H1 (cell line): ENCODE data around the gene EPHA8. TPM values are rescaled to one million over a fixed set of nuclear protein-coding genes. Genes with fewer than 3 reads are reported as not detected.

ENCODE experiments used
- CTCF ChIA-PET: fragments of 300-600 bp; sonication (Branson Sonifier 250); formaldehyde crosslinking; loops from one replicate; lab custom pipeline; 2021; ENCODE audit not compliant: partially characterized antibody; lab: Charles Lee
- POLR2A ChIA-PET: fragments of 300-600 bp; sonication (Branson Sonifier 250); formaldehyde crosslinking; loops from one replicate; lab custom pipeline; 2021; ENCODE audit warnings: inconsistent platforms; ENCODE audit not compliant: partially characterized antibody; lab: Charles Lee
- DNase-seq, 2 experiments: peaks; one replicate each; pipeline versions ENCODE4 v3.0.0 to v3.0.0-alpha.2; 2010 to 2022; ENCODE audit warnings: low spot score in 2 of 2, low read depth in 1 of 2, mixed read lengths in 1 of 2
- FAIRE-seq: peaks from 2 replicates; lab custom pipeline; 2011; peaks lifted over from hg19 to GRCh38; lab: Jason Lieb, UNC
- H2AFZ ChIP-seq: 2 replicates; pipeline ENCODE4 v1.8.1; 2012; ENCODE audit warnings: low read length, inconsistent platforms
- H2AK5ac ChIP-seq: 2 replicates; pipeline ENCODE4 v1.6.1; 2013; ENCODE audit warnings: low read depth, low read length
- H2BK120ac ChIP-seq: replicated peaks from 2 replicates; pipeline ENCODE3; 2013; ENCODE audit warnings: low read depth, low read length, inconsistent platforms
- H2BK12ac ChIP-seq: 2 replicates; pipeline ENCODE4 v1.6.1; 2013; ENCODE audit warnings: low read depth, low read length
- H2BK15ac ChIP-seq: 2 replicates; pipeline ENCODE4 v1.6.1; 2013; ENCODE audit warnings: low read length
- H2BK20ac ChIP-seq: 2 replicates; pipeline ENCODE4 v1.6.1; 2013; ENCODE audit warnings: low read length
- H2BK5ac ChIP-seq: 2 replicates; pipeline ENCODE4 v1.6.1; 2013; ENCODE audit warnings: low read depth, low read length
- H3K14ac ChIP-seq: 2 replicates; pipeline ENCODE4 v1.6.1; 2013; ENCODE audit warnings: inconsistent platforms; ENCODE audit not compliant: insufficient read length
- H3K18ac ChIP-seq: 2 replicates; pipeline ENCODE4 v1.6.1; 2013; ENCODE audit warnings: low read length; ENCODE audit errors: extremely low read depth
- H3K23ac ChIP-seq: 2 replicates; pipeline ENCODE4 v1.6.1; 2013; ENCODE audit warnings: inconsistent platforms; ENCODE audit not compliant: insufficient read length
- H3K23me2 ChIP-seq: 2 replicates; pipeline ENCODE4 v1.6.1; 2013; ENCODE audit warnings: low read depth, low read length
- H3K27ac ChIP-seq: 2 replicates; pipeline ENCODE4 v1.6.1; 2011; ENCODE audit warnings: low read depth, low read length, inconsistent platforms
- H3K27me3 ChIP-seq, 4 experiments: replicated peaks in 1 of 4; 1 replicate in 1 of 4; 2 replicates in 3 of 4; pipeline versions ENCODE4 v1.6.1 to v1.8.1; 2011 to 2013; ENCODE audit warnings: low read length in 3 of 4, mild to moderate bottlenecking in 3 of 4, inconsistent platforms in 2 of 4, mixed read lengths in 2 of 4, moderate library complexity in 1 of 4; ENCODE audit not compliant: control insufficient read depth in 3 of 4, insufficient read depth in 3 of 4; ENCODE audit errors: extremely low read depth in 1 of 4
- H3K36me3 ChIP-seq, 4 experiments: 2 replicates each; pipeline versions ENCODE4 v1.6.1 to v1.8.1; 2011 to 2013; ENCODE audit warnings: mild to moderate bottlenecking in 4 of 4, low read length in 3 of 4, moderate library complexity in 2 of 4, control low read depth in 1 of 4, inconsistent platforms in 1 of 4; ENCODE audit not compliant: insufficient read depth in 4 of 4, control insufficient read depth in 2 of 4
- H3K4ac ChIP-seq: replicated peaks from 2 replicates; pipeline ENCODE3; 2013; ENCODE audit warnings: low read length, low read depth, mixed read lengths, inconsistent platforms; ENCODE audit not compliant: insufficient read length
- H3K4me1 ChIP-seq, 4 experiments: replicated peaks in 1 of 4; 1 replicate in 1 of 4; 2 replicates in 3 of 4; pipeline versions ENCODE4 v1.6.1 to v1.8.1; 2011 to 2013; ENCODE audit warnings: low read length in 3 of 4, inconsistent platforms in 2 of 4, mixed read lengths in 1 of 4; ENCODE audit not compliant: insufficient read depth in 4 of 4, control insufficient read depth in 3 of 4
- H3K4me2 ChIP-seq, 2 experiments: 2 replicates each; pipeline versions ENCODE4 v1.6.1 to v1.8.1; 2011 to 2013; ENCODE audit warnings: low read depth in 2 of 2, low read length in 2 of 2, control low read depth in 1 of 2, inconsistent platforms in 1 of 2, mild to moderate bottlenecking in 1 of 2; ENCODE audit not compliant: insufficient read depth in 1 of 2
- H3K4me3 ChIP-seq, 4 experiments: fragments of 200-600, 300-600 bp in 1 of 4; sonication (generic), shearing (Covaris generic), sonication (Bioruptor Twin) in 1 of 4; 2 replicates each; pipeline versions ENCODE4 v1.5.1 to v1.8.1; 2011 to 2016; ENCODE audit warnings: low read length in 4 of 4, low read depth in 3 of 4, control low read depth in 2 of 4, inconsistent platforms in 2 of 4, mild to moderate bottlenecking in 2 of 4, mixed read lengths in 1 of 4, moderate library complexity in 1 of 4; ENCODE audit not compliant: insufficient read depth in 2 of 4; ENCODE audit errors: extremely low read depth in 1 of 4
- H3K56ac ChIP-seq: replicated peaks from 2 replicates; pipeline ENCODE3; 2013; ENCODE audit warnings: low read depth, mild to moderate bottlenecking, mixed read lengths, low read length, inconsistent platforms; ENCODE audit not compliant: insufficient read length
- H3K79me1 ChIP-seq: 2 replicates; pipeline ENCODE4 v1.6.1; 2013; ENCODE audit warnings: low read depth, low read length, control low read depth
- H3K79me2 ChIP-seq, 2 experiments: 2 replicates each; pipeline versions ENCODE4 v1.6.1 to v1.8.1; 2012 to 2013; ENCODE audit warnings: low read length in 2 of 2, mild to moderate bottlenecking in 2 of 2, inconsistent platforms in 1 of 2; ENCODE audit not compliant: insufficient read depth in 2 of 2, control insufficient read depth in 1 of 2
- H3K9ac ChIP-seq, 4 experiments: replicated peaks in 1 of 4; 1 replicate in 1 of 4; 2 replicates in 3 of 4; pipeline versions ENCODE4 v1.6.1 to v1.8.1; 2011 to 2013; ENCODE audit warnings: low read depth in 3 of 4, low read length in 3 of 4, control low read depth in 2 of 4, mild to moderate bottlenecking in 2 of 4, moderate library complexity in 2 of 4, inconsistent platforms in 1 of 4; ENCODE audit errors: extremely low read depth in 1 of 4
- H3K9me3 ChIP-seq, 2 experiments: 2 replicates each; pipeline versions ENCODE4 v1.6.1 to v1.8.1; 2012 to 2013; ENCODE audit warnings: mild to moderate bottlenecking in 2 of 2, moderate library complexity in 2 of 2, control low read depth in 1 of 2, inconsistent platforms in 1 of 2, low read depth in 1 of 2, low read length in 1 of 2, mixed read lengths in 1 of 2; ENCODE audit not compliant: insufficient read depth in 2 of 2
- H4K20me1 ChIP-seq, 2 experiments: replicated peaks in 1 of 2; 2 replicates each; pipeline versions ENCODE3 to v1.8.1; 2011 to 2013; ENCODE audit warnings: inconsistent platforms in 2 of 2, low read length in 2 of 2, mild to moderate bottlenecking in 1 of 2; ENCODE audit not compliant: insufficient read depth in 2 of 2, control insufficient read depth in 1 of 2
- H4K5ac ChIP-seq: 2 replicates; pipeline ENCODE4 v1.6.1; 2013; ENCODE audit warnings: low read length, low read depth, mixed read lengths, inconsistent platforms; ENCODE audit not compliant: insufficient read length
- H4K8ac ChIP-seq: 2 replicates; pipeline ENCODE4 v1.8.0; 2013; ENCODE audit warnings: mild to moderate bottlenecking, moderate library complexity, low read length, inconsistent platforms; ENCODE audit not compliant: insufficient read depth; ENCODE audit errors: extremely low read depth
- H4K91ac ChIP-seq: replicated peaks from 2 replicates; pipeline ENCODE3; 2013; ENCODE audit warnings: low read length, mixed read lengths, inconsistent platforms; ENCODE audit not compliant: insufficient read length
- BCL11A ChIP-seq, 2 experiments: IDR thresholded peaks; one replicate each; pipeline ENCODE4 v1.6.1; 2011; ENCODE audit warnings: low read depth in 2 of 2, low read length in 2 of 2, mild to moderate bottlenecking in 2 of 2
- HDAC2 ChIP-seq, 2 experiments: fragments of 300-600 bp in 1 of 2; sonication (generic) in 1 of 2; IDR thresholded peaks; 2 replicates each; pipeline ENCODE4 v1.6.1; 2011 to 2012; ENCODE audit warnings: low read depth in 2 of 2, low read length in 2 of 2, mild to moderate bottlenecking in 2 of 2, moderate library complexity in 2 of 2, borderline replicate concordance in 1 of 2, inconsistent platforms in 1 of 2
- KDM1A ChIP-seq: fragments of 200-600, 300-600 bp; sonication (generic); IDR thresholded peaks from 2 replicates; pipeline ENCODE4 v1.7.1; 2016; ENCODE audit warnings: mild to moderate bottlenecking, low read length, borderline replicate concordance
- WGBS, 2 experiments: shearing (Covaris generic) in 1 of 2; methylation state at CpG; one replicate each; pipeline versions ENCODE4 v1.1.6 to v1.1.7; 2013 to 2015; ENCODE audit warnings: low lambda C conversion rate in 2 of 2, mixed read lengths in 2 of 2, inconsistent platforms in 1 of 2, low coverage in 1 of 2, missing lambda C conversion rate in 1 of 2; ENCODE audit not compliant: insufficient replicate concordance in 2 of 2, insufficient coverage in 1 of 2, insufficient read length in 1 of 2; ENCODE audit errors: extremely low coverage in 1 of 2, missing lambda C conversion rate in 1 of 2; 5-methylcytosine and 5-hydroxymethylcytosine counted together
- polyA plus RNA-seq, 7 experiments: library from polyadenylated mRNA; depleted of rRNA in 3 of 7; stranded (reverse) in 5 of 7; unstranded in 2 of 7; fragments of >200 nt in 5 of 7; fragments of 200-250 nt in 2 of 7; gene quantifications; 1 replicate in 5 of 7; 2 replicates in 1 of 7; 4 replicates in 1 of 7; pipeline versions ENCODE4 v1.2.1 to v1.2.3, GENCODE V29; 2011 to 2013; ENCODE audit warnings: missing spikeins in 2 of 7, mixed read lengths in 2 of 7
- total RNA-seq: library from RNA; stranded (reverse); fragmentation: NEBNext Ultra II Directional; extraction: Animal tissue kit (Norgen Biotek cat#: 25700); gene quantifications from 2 replicates; pipeline ENCODE4 v1.2.1, GENCODE V29; 2021

Gene EPHA8
- total and polyA plus RNA-seq, 2 of the 8 experiments (the other 6 are each of a cell fraction or from before 2014, with no cell fraction given) = 4.0 to 8.4 TPM

DNA sequence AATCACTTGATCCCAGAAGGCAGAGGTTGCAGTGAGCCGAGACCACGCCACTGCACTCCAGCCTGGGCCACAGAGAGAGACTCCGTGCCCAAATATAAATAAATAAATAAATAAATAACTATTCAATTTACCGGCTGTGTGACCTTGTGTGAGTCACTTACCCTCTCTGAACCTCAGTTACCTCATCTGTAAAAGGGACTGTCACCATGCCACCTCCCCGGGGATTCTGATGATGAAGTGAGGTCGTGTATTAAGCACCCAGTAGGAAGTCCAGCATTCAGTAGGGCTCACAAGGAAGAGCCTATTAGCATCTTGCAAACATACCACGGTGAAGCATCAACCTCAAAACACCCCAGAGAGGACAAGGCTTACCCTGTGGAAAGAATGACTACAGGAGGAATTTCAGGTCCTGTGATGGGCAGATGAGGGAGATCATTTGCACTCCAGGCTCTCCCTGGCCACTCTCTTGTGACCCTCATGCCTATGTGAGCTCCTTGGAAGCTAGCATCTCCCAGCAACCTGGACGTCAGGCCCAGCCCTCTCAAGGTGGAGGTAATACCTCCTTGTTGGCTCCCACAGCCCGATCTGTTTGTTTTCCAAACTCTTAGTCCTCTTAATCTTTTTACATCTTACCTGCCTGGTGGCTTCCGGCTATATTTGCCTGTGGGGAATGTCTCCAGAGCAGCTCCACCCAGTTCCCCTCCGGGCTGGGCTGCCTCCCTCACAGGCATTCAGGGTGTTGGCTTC, 65.6 kb downstream of the EPHA8 start:
- CTCF ChIA-PET = interaction anchor here (0.7 to 1.0 kb wide), 2 partner anchors 17 to 101 kb away, joined by 3 read pairs; no protein-coding TSS in a partner anchor

More for the DNA sequence above, 65.6 kb downstream of the EPHA8 start:
- H2BK20ac ChIP-seq = peak overlapping the region; percentile 84; the same call in 1 of the 2 replicates
- no peak overlapping the region for H3K56ac ChIP-seq
- H3K23me2 ChIP-seq = no peaks in the 10 kb centered on the region; the same call in 1 of the 2 replicates
- H3K4me2 ChIP-seq = peak overlapping the region; percentile 33 to 51; a peak in 3 of 4 replicates
- H4K91ac ChIP-seq = no peak overlapping the region
- no peak overlapping the region for H2AK5ac ChIP-seq
- H2BK15ac ChIP-seq = no peak overlapping the region
- WGBS, 2 experiments = 60% methylated on average over 11 of the region's 11 CpGs; no CpG with 5 or more reads in 1 of the 2 experiments
- no peak overlapping the region for H3K23ac ChIP-seq
- H4K8ac ChIP-seq = no peak overlapping the region
- no peak overlapping the region for H2AFZ ChIP-seq
- DNase-seq (no peak), FAIRE-seq (no peak)
- no peak overlapping the region; the same call in 1 of the 2 replicates for H2BK5ac ChIP-seq
- no peaks in the 10 kb centered on the region for H3K9me3 ChIP-seq
- no peak overlapping the region for H3K27ac ChIP-seq
- H3K14ac ChIP-seq = no peak overlapping the region
- peaks cover 0 to 3% of the 10 kb centered on the region in 2 experiments for H4K20me1 ChIP-seq
- TF ChIP-seq KDM1A = peak; percentile 55; the same call in 1 of the 2 replicates
- no peak for TF ChIP-seq BCL11A (IDR thresholded peaks at IDR 0.05; ENCODE audit: low read depth in 2 of 2, low read length in 2 of 2)
- TF ChIP-seq HDAC2 (IDR thresholded peaks at IDR 0.05; ENCODE audit: borderline replicate concordance in 1 of 2, low read depth in 2 of 2, low read length in 2 of 2) = peak in 1 of 2 experiments; percentile 32; a peak in 1 of 4 replicates
- H3K9ac ChIP-seq = no peak overlapping the region
- POLR2A ChIA-PET = no interaction called here
- H4K5ac ChIP-seq = no peak overlapping the region
- H2BK12ac ChIP-seq = peak overlapping the region; percentile 80; the same call in 1 of the 2 replicates
- no peaks in the 10 kb centered on the region for H3K79me2 ChIP-seq
- H3K79me1 ChIP-seq = no peaks in the 10 kb centered on the region
- H3K36me3 ChIP-seq = no peaks in the 10 kb centered on the region
- peaks cover 6 to 33% (median 21%) of the 10 kb centered on the region in 4 experiments for H3K4me1 ChIP-seq
- 0 out of 8 replicates have a peak overlapping the region, but pooled peaks of 1 of the 4 experiments have one; percentile 8 for H3K4me3 ChIP-seq
- H3K27me3 ChIP-seq = no peaks in the 10 kb centered on the region
- no peak overlapping the region for H3K4ac ChIP-seq
- peak overlapping the region; percentile 3 for H2BK120ac ChIP-seq
- peak overlapping the region; percentile 63; the same call in 1 of the 2 replicates for H3K18ac ChIP-seq
